Left hindlimb (tissue), 1 donor: Measurements from ENCODE around the gene HOMEZ.
"Not testable (repeated sequence)": the region's sequence is repeated elsewhere in the genome, so short reads cannot be mapped to it uniquely, and the experiment has no call there.

Source experiments
- DNase-seq: peaks from one replicate; pipeline ENCODE4 v3.0.0-alpha.2; 2018

HOMEZ gene

GRCh38 chr14:23286020-23286901 lies at the start of gene HOMEZ:
Gene HOMEZ (minus strand): TSS chr14:23286132. CDS start chr14:23285952, 180 bp downstream.
- DNase-seq: peak; percentile 100

- no peak for DNase-seq
Observed at GRCh38 chr14:23335623-23336022, 49.7 kb upstream of the HOMEZ start.

- DNase-seq: peak; percentile 76
Observed at GRCh38 chr14:23327947-23328744, 42.2 kb upstream of the HOMEZ start.

DNA sequence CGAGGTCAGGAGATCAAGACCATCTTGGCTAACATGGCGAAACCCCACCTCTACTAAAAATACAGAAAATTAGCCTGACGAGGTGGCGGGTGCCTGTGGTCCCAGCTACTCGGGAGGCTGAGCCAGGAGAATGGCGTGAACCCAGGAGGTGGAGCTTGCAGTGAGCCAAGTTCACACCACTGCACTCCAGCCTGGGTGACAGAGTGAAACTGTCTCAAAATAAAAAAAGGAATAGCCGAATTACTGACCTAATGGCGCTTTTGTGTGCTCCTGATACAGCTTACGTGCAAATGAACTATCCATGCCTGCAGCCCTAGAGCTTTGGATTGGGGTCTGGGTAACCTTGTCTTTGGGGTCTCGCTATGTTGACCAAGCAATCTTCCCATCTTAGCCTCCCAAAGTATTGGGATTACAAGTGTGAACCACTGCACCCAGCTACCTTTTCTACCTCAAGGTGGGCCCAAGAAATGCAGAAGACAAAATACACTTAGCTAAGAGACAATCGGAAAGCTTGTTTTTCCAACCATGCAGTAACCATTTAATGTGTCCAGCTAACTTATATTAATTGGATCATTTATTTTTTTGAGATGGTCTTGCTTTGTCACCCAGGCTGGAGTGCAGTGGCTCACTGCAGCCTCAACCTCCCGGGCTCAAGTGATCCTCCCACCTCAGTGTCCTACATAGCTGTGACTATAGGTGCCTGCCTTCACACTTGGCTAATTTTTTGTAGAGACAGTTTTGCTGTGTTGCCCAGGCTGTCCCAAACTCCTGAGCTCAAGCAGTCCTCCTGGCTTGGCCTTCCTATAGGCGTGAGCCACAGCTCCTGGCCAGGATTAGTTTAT lies 40.8 kb upstream of the HOMEZ start:
- no peak for DNase-seq

DNA sequence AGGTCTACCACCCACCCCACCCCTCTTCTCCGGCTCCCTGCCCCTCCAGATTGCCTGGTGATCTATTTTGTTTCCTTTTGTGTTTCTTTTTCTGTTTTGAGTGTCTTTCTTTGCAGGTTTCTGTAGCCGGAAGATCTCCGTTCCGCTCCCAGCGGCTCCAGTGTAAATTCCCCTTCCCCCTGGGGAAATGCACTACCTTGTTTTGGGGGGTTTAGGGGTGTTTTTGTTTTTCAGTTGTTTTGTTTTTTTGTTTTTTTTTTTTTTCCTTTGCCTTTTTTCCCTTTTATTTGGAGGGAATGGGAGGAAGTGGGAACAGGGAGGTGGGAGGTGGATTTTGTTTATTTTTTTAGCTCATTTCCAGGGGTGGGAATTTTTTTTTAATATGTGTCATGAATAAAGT lies 39.8 kb upstream of the HOMEZ start:
- not testable (repeated sequence) for DNase-seq

DNA sequence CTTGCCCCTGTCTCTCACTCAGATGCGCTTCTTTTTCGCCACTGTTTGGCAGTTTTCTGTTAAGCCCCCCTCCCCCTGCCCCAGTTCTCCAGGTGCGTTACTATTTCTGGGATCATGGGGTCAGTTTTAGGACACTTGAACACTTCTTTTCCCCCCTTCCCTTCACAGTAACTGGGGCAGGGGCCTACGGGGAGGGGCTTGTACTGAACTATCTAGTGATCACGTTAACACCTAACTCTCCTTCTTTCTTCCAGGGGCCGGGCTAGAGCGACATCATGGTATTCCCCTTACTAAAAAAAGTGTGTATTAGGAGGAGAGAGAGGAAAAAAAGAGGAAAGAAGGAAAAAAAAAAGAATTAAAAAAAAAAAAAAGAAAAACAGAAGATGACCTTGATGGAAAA lies 39.1 kb upstream of the HOMEZ start:
- DNase-seq: no peak

GRCh38 chr14:23324455-23324846 lies 38.5 kb upstream of the HOMEZ start:
- no peak for DNase-seq

- DNase-seq: no peak
Observed at GRCh38 chr14:23323838-23324454, 38.0 kb upstream of the HOMEZ start.

- DNase-seq: no peak
Observed at GRCh38 chr14:23322568-23323517, 36.9 kb upstream of the HOMEZ start.

GRCh38 chr14:23321572-23322547 lies 35.9 kb upstream of the HOMEZ start:
- peak; percentile 59 for DNase-seq

DNA sequence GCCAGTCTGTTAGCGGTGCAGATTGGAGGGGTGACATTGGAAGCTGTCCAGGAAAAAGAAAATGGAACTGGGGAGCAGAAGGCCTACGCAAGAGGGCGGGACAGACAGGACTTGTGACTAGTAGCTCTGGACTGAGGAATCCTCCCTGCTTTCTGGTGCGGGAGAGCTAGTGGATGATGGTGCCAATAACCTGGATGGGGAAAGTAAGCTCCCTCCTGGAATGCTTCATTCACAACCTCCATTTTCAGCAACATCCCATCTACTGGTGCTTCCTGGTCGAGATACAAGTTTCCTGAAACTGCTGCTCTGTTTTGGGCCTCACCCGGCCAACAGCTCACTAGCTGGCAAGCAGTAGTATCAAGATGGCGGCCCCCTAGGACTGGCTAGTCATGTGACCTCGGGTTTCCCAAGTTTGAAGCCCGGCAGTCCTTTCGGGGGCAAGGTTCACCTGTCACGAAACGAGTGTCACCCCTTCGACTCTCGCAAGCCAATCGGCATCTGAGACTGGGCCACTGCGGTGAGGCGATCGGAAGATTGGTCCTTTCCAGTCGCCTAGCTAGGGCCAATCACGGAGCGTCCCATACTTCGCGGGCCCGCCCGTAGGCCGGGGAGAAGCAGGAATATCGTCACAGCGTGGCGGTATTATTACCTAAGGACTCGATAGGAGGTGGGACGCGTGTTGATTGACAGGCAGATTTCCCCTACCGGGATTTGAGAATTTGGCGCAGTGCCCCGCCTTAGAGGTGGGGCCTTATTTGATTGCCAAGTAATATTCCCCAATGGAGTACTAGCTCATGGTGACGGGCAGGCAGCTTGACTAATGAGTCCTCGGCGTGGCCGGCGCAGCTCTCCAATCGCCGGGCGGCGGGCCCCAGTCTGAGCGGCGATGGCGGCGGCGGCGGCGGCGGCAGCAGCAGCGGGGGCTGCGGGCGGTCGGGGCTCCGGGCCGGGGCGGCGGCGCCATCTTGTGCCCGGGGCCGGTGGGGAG lies 34.9 kb upstream of the HOMEZ start, which contains the start of gene PABPN1:
TSS of gene PABPN1 (plus strand) at position 874 of the 988 bp plus-strand sequence. CDS start at position 887, 13 bp downstream.
- DNase-seq: peak; percentile 99

DNA sequence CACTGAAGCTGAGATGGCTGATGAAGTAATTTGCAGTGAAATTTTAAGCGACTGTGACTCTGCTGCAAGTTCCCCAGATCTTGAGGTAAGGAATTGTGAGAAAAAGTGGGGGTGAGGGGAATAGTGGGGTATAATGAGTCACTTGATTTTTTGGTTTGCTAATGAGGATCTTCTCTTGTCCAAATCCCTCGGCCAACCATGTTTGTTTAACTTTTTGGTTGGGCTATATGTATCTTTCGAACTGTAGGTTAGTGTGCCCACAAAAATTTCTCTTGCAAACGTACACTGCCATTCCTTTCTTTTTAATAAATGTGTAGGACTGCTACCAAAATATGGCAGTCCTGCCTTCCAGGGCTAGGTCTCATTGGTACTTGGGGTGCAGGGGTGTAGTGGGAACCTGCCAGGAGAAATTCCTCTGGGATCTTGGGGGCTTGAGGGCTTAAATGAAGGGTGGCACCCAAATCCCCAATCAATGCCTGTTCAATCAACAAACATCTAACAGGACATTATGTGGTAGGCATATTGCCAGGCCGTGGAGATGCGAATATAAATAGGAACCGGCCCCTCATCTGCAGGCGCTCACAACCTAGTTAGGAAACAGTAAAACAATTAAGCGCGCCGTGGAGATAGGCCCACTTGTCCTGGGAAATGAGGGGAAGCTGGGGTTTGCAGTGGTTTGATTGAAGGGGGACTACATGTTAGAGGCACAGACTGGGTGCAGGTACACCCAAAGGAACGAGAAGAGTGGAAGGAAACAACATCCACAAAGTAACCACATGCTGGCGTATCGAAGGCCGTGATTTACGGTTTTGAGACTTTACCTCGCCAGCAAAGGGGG lies 34.0 kb upstream of the HOMEZ start:
- DNase-seq: no peak

DNA sequence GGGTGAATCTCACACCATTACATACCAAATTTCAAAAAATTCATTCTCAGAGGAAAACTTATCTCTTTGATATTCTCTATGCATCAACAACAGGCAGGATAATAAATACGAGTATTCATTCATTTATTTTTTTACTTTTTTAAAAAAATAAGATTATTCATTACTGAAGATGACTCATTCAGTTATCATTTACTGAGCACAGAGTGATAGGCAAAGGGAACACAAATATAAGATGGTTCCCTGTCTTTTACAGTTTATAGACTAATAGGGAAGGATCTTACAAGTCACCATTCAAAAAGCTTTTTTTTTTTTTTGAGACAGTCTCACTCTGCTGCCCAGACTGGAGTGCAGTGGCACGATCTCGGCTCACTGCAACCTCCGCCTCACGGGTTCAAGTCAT lies 30.4 kb upstream of the HOMEZ start:
- DNase-seq: no peak

DNA sequence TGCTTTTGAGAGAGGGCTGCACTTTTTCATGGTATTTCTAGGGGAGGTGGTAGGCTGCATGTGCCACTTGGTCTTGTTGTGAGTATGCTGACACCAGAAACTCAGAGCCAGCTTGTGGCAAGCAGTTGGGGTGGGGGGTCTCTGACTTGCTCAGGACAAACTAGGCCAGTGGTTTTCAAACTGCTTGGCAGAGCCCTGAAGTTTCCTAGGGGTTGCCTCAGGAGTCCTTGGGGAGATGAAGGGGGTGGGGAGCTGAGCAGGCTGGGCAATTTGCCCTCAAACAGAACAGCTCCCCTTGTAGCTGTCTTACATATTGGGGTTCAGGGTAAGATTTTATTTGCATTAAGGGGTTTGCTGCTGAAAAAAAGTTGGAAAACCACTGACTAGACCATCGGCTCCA lies 24.6 kb upstream of the HOMEZ start:
- no peak for DNase-seq

DNA sequence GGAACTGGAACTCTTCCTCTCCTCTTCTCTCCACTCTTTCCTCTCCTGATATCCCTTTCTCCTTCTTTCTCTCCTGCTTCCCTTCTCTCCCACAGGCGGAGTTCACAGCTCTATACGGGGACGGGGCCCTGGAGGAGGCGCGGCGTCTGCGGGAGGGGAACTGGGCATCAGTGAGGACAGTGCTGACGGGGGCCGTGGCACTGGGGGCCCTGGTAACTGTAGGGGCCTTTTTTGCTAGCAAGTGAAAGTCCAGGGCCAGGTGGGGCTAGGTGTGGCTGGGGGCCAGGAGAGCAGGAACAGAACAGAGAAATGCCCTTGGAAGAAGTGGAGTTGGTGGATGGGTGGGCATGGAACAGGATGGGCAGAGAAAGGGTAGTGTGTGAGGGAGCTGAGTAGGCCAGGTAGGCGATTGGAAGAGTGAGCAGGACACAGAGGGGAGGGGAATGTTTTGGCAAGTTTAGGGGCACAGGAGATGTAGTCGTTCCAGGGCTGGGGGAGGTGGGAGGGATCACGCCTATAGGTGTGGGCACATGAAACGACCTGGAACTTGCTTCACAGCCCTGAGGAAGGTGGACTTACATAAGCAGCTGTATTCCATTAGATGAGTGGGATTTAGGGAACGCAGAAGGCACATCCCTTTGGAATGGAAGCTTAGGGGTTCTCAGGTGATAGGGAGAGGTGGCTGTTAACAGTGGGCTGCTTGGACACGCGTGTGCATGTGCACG lies 23.0 kb upstream of the HOMEZ start:
- DNase-seq: no peak

- DNase-seq: no peak
Observed at GRCh38 chr14:23307687-23308644, 22.0 kb upstream of the HOMEZ start.
